Measurements from ENCODE around the gene HYAL3. TPM values are rescaled to one million over a fixed set of nuclear protein-coding genes. Genes with fewer than 3 reads are reported as not detected.

Gene HYAL3
- total RNA-seq, 2 experiments from 2014 or later: 3.3 to 4.1 TPM

- ATAC-seq (no peak), DNase-seq (no peak)
- peaks cover 32% of the 10 kb centered on the region for H3K4me1 Mint-ChIP-seq (ENCODE audit: low read depth)
- no peaks in the 10 kb centered on the region for H3K27me3 Mint-ChIP-seq
- H3K4me3 Mint-ChIP-seq: no peak overlapping the region
- POLR2A ChIA-PET: interaction anchor here (1.0 to 10.9 kb wide), 4 partner anchors 10 to 38 kb away, joined by 3 to 126 read pairs (median 4); partner anchors contain the start of genes HYAL2, IFRD2, RASSF1 and ZMYND10
- H3K9me3 Mint-ChIP-seq: no peaks in the 10 kb centered on the region
- no peak overlapping the region for H3K27ac Mint-ChIP-seq
- peaks cover 49% of the 10 kb centered on the region for H3K36me3 Mint-ChIP-seq (ENCODE audit: low read depth)
- CTCF ChIA-PET: interaction anchor here (2.8 kb wide), 1 partner anchor 84 kb away, joined by 9 read pairs; no protein-coding TSS in a partner anchor
- intact Hi-C loops (cut with micrococcal nuclease): no loop called here
- TF ChIP-seq CTCF (IDR thresholded peaks at IDR 0.05): no peak
Measured at GRCh38 chr3:50330330-50330729, 31.1 kb upstream of the HYAL3 start.

- intact Hi-C loops (cut with micrococcal nuclease): no loop called here
- TF ChIP-seq CTCF (IDR thresholded peaks at IDR 0.05): no peak
- Mint-ChIP-seq H3K9me3 (no peaks in the 10 kb centered on the region), H3K4me3 (peak within 1 kb of the TSS; percentile 81), H3K27ac (peak within 1 kb of the TSS; percentile 72), H3K36me3 (ENCODE audit: low read depth) (peaks cover 31% of the 10 kb centered on the region), H3K27me3 (no peaks in the 10 kb centered on the region), H3K4me1 (ENCODE audit: low read depth) (peaks cover 19% of the 10 kb centered on the region)
- ChIA-PET POLR2A (interaction anchor here (0.8 to 3.2 kb wide), 12 partner anchors 8 to 52 kb away, joined by 3 to 51 read pairs (median 3); partner anchors contain the start of genes RASSF1 and ZMYND10), CTCF (interaction anchor here (0.7 to 2.8 kb wide), 8 partner anchors 8 to 101 kb away, joined by 3 to 17 read pairs (median 7); partner anchors contain the start of genes HYAL3 and NAA80)
- ATAC-seq (peak; percentile 94), DNase-seq (peak; percentile 99)
Measured at GRCh38 chr3:50327943-50328691, 28.9 kb upstream of the HYAL3 start, which contains the start of gene TUSC2. TSS of gene TUSC2 (minus strand) at chr3:50328223. CDS start at chr3:50328099, 124 bp downstream.

- Mint-ChIP-seq H3K4me3 (peak overlapping the region; percentile 81), H3K27me3 (no peaks in the 10 kb centered on the region), H3K4me1 (ENCODE audit: low read depth) (peaks cover 22% of the 10 kb centered on the region), H3K36me3 (ENCODE audit: low read depth) (peaks cover 23% of the 10 kb centered on the region), H3K27ac (peak overlapping the region; percentile 71), H3K9me3 (no peaks in the 10 kb centered on the region)
- no peak for TF ChIP-seq CTCF (IDR thresholded peaks at IDR 0.05)
- intact Hi-C loops (cut with micrococcal nuclease): no loop called here
- no peak for ATAC-seq
- no peak for DNase-seq
- POLR2A ChIA-PET: interaction anchor here (1.0 to 3.2 kb wide), 7 partner anchors 8 to 51 kb away, joined by 3 to 51 read pairs (median 3); partner anchors contain the start of gene ZMYND10
- CTCF ChIA-PET: interaction anchor here (0.8 to 2.0 kb wide), 6 partner anchors 7 to 28 kb away, joined by 3 to 17 read pairs (median 7); partner anchors contain the start of genes HYAL3 and NAA80
Measured at GRCh38 chr3:50327129-50327528, 27.9 kb upstream of the HYAL3 start.

- ATAC-seq (no peak), DNase-seq (no peak)
- Mint-ChIP-seq H3K36me3 (ENCODE audit: low read depth) (peaks cover 13% of the 10 kb centered on the region), H3K9me3 (no peaks in the 10 kb centered on the region), H3K4me1 (ENCODE audit: low read depth) (peaks cover 23% of the 10 kb centered on the region), H3K4me3 (peak overlapping the region; percentile 19), H3K27ac (no peak overlapping the region), H3K27me3 (no peaks in the 10 kb centered on the region)
- ChIA-PET POLR2A (interaction anchor here (13.4 kb wide), 1 partner anchor 10 kb away, joined by 126 read pairs; the partner anchor contains the start of gene RASSF1), CTCF (interaction anchor here (0.6 to 1.2 kb wide), 2 partner anchors 27 to 79 kb away, joined by 3 read pairs; partner anchors contain the start of genes HYAL3 and NAA80)
- no peak for TF ChIP-seq CTCF (IDR thresholded peaks at IDR 0.05)
- intact Hi-C loops (cut with micrococcal nuclease): no loop called here
Measured at GRCh38 chr3:50326182-50326541, 27.0 kb upstream of the HYAL3 start.

Measured in activated CD8-positive, alpha-beta T cell treated with anti-CD3 and anti-CD28 coated beads for 36 hours (primary cell).